GM04504 (cell line): ENCODE results near the gene MEGF6.

Source experiments
- DNase-seq: peaks from one replicate; pipeline ENCODE4 v3.0.0-alpha.2; 2012; ENCODE audit warnings: low read depth

Gene MEGF6

GRCh38 chr1:3459051-3459908 is 152.0 kb downstream of the MEGF6 start:
- no peak for DNase-seq

- no peak for DNase-seq
These were observed 153.1 kb downstream of the MEGF6 start for GRCh38 chr1:3457910-3458883.

- DNase-seq: no peak
These were observed 154.1 kb downstream of the MEGF6 start for GRCh38 chr1:3456964-3457909.

GRCh38 chr1:3456449-3456963 is 154.8 kb downstream of the MEGF6 start:
- no peak for DNase-seq

- no peak for DNase-seq
These were observed 155.4 kb downstream of the MEGF6 start for GRCh38 chr1:3455670-3456448.

- no peak for DNase-seq
These were observed 156.3 kb downstream of the MEGF6 start for GRCh38 chr1:3454811-3455618.

- DNase-seq: peak; percentile 1
These were observed 157.2 kb downstream of the MEGF6 start, which contains the start of gene ARHGEF16 for GRCh38 chr1:3453891-3454810. ARHGEF16 (plus strand) TSS chr1:3454665; CDS start chr1:3463085, 8,420 bp downstream.

- peak; percentile 25 for DNase-seq
These were observed 158.0 kb downstream of the MEGF6 start for GRCh38 chr1:3453203-3453761.

GRCh38 chr1:3452866-3453175 is 158.5 kb downstream of the MEGF6 start:
- no peak for DNase-seq

GRCh38 chr1:3451994-3452865 is 159.1 kb downstream of the MEGF6 start:
- no peak for DNase-seq

- no peak for DNase-seq
These were observed 160.3 kb downstream of the MEGF6 start for GRCh38 chr1:3450983-3451382.

GRCh38 chr1:3450202-3450863 is 161.0 kb downstream of the MEGF6 start:
- DNase-seq: no peak

- DNase-seq: no peak
These were observed 166.6 kb downstream of the MEGF6 start for GRCh38 chr1:3444736-3445135.

GRCh38 chr1:3444298-3444697 is 167.0 kb downstream of the MEGF6 start:
- no peak for DNase-seq

- DNase-seq: no peak
These were observed 167.5 kb downstream of the MEGF6 start for GRCh38 chr1:3443807-3444206.

GRCh38 chr1:3442901-3443300 is 168.4 kb downstream of the MEGF6 start:
- DNase-seq: no peak

GRCh38 chr1:3442331-3442730 is 169.0 kb downstream of the MEGF6 start:
- no peak for DNase-seq
